GM12878 (cell line): ENCODE results near the gene PELI1.

Experiments used
- CTCF ChIP-seq, 3 experiments: IDR thresholded peaks in 2 of 3; conservative IDR thresholded peaks in 1 of 3; 2 replicates each; pipeline ENCODE4 v1.5.1; 2011; ENCODE audit warnings: low read depth in 3 of 3, low read length in 3 of 3, mild to moderate bottlenecking in 3 of 3, control low read depth in 2 of 3, moderate library complexity in 2 of 3, inconsistent platforms in 1 of 3, mixed read lengths in 1 of 3; ENCODE audit not compliant: control insufficient read depth in 2 of 3, insufficient read depth in 1 of 3; ENCODE audit errors: extremely low read depth in 1 of 3
- EGR1 ChIP-seq, 2 experiments: IDR thresholded peaks; 1 replicate in 1 of 2; 2 replicates in 1 of 2; pipeline ENCODE4 v1.6.1; 2011 to 2012; ENCODE audit warnings: low read depth in 2 of 2, low read length in 2 of 2, borderline replicate concordance in 1 of 2, mild to moderate bottlenecking in 1 of 2, moderate library complexity in 1 of 2
- POLR2A ChIP-seq: IDR thresholded peaks from 2 replicates; pipeline ENCODE4 v1.6.1; 2011; ENCODE audit warnings: low read depth, mild to moderate bottlenecking, low read length
- POLR2AphosphoS5 ChIP-seq: IDR thresholded peaks from 2 replicates; pipeline ENCODE4 v1.6.1; 2011; ENCODE audit warnings: mild to moderate bottlenecking, low read length, inconsistent platforms

DNA sequence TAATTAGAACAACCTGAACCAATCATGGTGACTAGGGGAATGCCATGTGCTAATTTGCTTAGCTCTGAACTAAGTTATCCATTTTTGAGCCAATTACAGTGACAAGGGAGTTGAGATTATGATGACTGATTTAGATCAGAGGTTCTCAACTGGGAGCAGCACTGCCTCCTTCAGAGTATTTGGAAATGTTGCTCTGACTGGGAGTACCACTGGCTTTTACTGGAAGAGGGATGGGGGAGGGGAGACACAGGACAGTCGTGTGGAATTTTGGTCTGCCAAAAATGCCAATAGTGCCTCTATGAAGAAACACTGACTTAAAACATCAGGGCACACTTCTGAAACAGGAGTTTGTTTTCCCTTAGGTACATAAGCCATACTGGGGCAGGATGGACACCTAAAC is 76.9 kb downstream of the PELI1 start:
- TF ChIP-seq POLR2AphosphoS5 (no peak), EGR1 (IDR thresholded peaks at IDR 0.05; ENCODE audit: borderline replicate concordance in 1 of 2, low read depth in 2 of 2, low read length in 2 of 2) (no peak), POLR2A (no peak), CTCF (IDR thresholded peaks at IDR 0.05 in 2 of 3, conservative IDR thresholded peaks at IDR 0.05 in 1 of 3; ENCODE audit: control insufficient read depth in 2 of 3, extremely low read depth in 1 of 3, insufficient read depth in 1 of 3, low read depth in 3 of 3, low read length in 3 of 3) (no peak)
